GM12878 (cell line): Measurements from ENCODE around the gene PDRG1. TPM values are rescaled to one million over a fixed set of nuclear protein-coding genes. Genes with fewer than 3 reads are reported as not detected.

Experiments
- ATAC-seq: fragments of 200-7000 bp; cut with Tn5 transposase; 3 replicates; pipeline ENCODE4 v1.9.1; 2020; ENCODE audit warnings: mild to moderate bottlenecking, moderate library complexity
- BruUV-seq: library from RNA; stranded (reverse); fragments of 400-500 nt; replicated peaks from 2 replicates; lab custom pipeline; 2021; lab: Mats Ljungman, UMichigan
- CTCF ChIA-PET: fragments of 300-600 bp; sonication (Branson Sonifier 250); formaldehyde crosslinking; extraction: SDS; loops from one replicate; lab custom pipeline; 2021; ENCODE audit warnings: inconsistent platforms; lab: Yijun Ruan, JAX
- POLR2A ChIA-PET: fragments of 350-600 bp; formaldehyde crosslinking; extraction: SDS; loops from one replicate; lab custom pipeline; 2021; ENCODE audit warnings: inconsistent platforms; lab: Charles Lee
- RAD21 ChIA-PET: fragments of 300-600 bp; sonication (Branson Sonifier 250); formaldehyde crosslinking; loops from one replicate; lab custom pipeline; 2023; ENCODE audit warnings: antibody characterized with exemption; ENCODE audit not compliant: unreplicated experiment; lab: Charles Lee
- SMC1A ChIA-PET: fragments of 300-600 bp; sonication (Branson Sonifier 250); formaldehyde crosslinking; loops from one replicate; lab custom pipeline; 2023; ENCODE audit not compliant: unreplicated experiment, uncharacterized antibody; lab: Charles Lee
- DNase-seq: peaks from one replicate; pipeline ENCODE4 v3.0.0-alpha.2; 2011; ENCODE audit warnings: low read depth, low spot score
- FAIRE-seq: peaks from 3 replicates; lab custom pipeline; 2011; peaks lifted over from hg19 to GRCh38; lab: Jason Lieb, UNC
- H2AFZ ChIP-seq: 2 replicates; pipeline ENCODE4 v1.6.0; 2011; ENCODE audit warnings: low read depth, low read length, control low read depth; ENCODE audit not compliant: control insufficient read depth
- H3K27ac ChIP-seq: 2 replicates; pipeline ENCODE4 v1.5.1; 2011; ENCODE audit warnings: control low read depth; ENCODE audit not compliant: control insufficient read depth, insufficient read depth
- H3K27me3 ChIP-seq, 2 experiments: replicated peaks in 1 of 2; 2 replicates each; pipeline versions ENCODE4 v1.6.0 to v1.6.1; 2011; ENCODE audit warnings: low read length in 1 of 2; ENCODE audit not compliant: control insufficient read depth in 2 of 2, insufficient read depth in 2 of 2
- H3K36me3 ChIP-seq, 2 experiments: 2 replicates each; pipeline ENCODE4 v1.5.1; 2011; ENCODE audit warnings: low read length in 1 of 2; ENCODE audit not compliant: control insufficient read depth in 2 of 2, insufficient read depth in 2 of 2
- H3K4me1 ChIP-seq: 2 replicates; pipeline ENCODE4 v1.6.1; 2011; ENCODE audit warnings: mild to moderate bottlenecking, low read length, moderate library complexity, mixed read lengths; ENCODE audit not compliant: control insufficient read depth, insufficient read depth
- H3K4me2 ChIP-seq: 2 replicates; pipeline ENCODE4 v1.6.0; 2011; ENCODE audit warnings: control low read depth; ENCODE audit not compliant: control insufficient read depth, insufficient read depth
- H3K4me3 ChIP-seq: fragments of 200-600 bp; sonication (generic); 2 replicates; pipeline ENCODE4 v1.5.1; 2016
- H3K79me2 ChIP-seq: 2 replicates; pipeline ENCODE4 v1.6.0; 2011; ENCODE audit warnings: low read length; ENCODE audit not compliant: control insufficient read depth, insufficient read depth
- H3K9ac ChIP-seq: 2 replicates; pipeline ENCODE4 v1.8.0; 2011; ENCODE audit warnings: low read length, control low read depth, mixed read lengths; ENCODE audit not compliant: control insufficient read depth, insufficient read depth
- H3K9me3 ChIP-seq: replicated peaks from 3 replicates; pipeline ENCODE4 v1.5.1; 2011; ENCODE audit warnings: mild to moderate bottlenecking, low read length; ENCODE audit not compliant: control insufficient read depth, insufficient read depth
- H4K20me1 ChIP-seq: 2 replicates; pipeline ENCODE4 v1.6.0; 2011; ENCODE audit not compliant: control insufficient read depth, insufficient read depth
- BACH1 ChIP-seq: fragments of 450-650 bp; IDR thresholded peaks from 2 replicates; pipeline ENCODE4 v1.6.1; 2017; ENCODE audit warnings: mild to moderate bottlenecking, borderline replicate concordance
- CTCF ChIP-seq, 3 experiments: IDR thresholded peaks in 2 of 3; conservative IDR thresholded peaks in 1 of 3; 2 replicates each; pipeline ENCODE4 v1.5.1; 2011; ENCODE audit warnings: low read depth in 3 of 3, low read length in 3 of 3, mild to moderate bottlenecking in 3 of 3, control low read depth in 2 of 3, moderate library complexity in 2 of 3, inconsistent platforms in 1 of 3, mixed read lengths in 1 of 3; ENCODE audit not compliant: control insufficient read depth in 2 of 3, insufficient read depth in 1 of 3; ENCODE audit errors: extremely low read depth in 1 of 3
- PML ChIP-seq: IDR thresholded peaks from 2 replicates; pipeline ENCODE4 v1.6.1; 2012; ENCODE audit warnings: low read length, inconsistent platforms
- PRDM15 ChIP-seq: fragments of 450-650 bp; formaldehyde crosslinking; IDR thresholded peaks from 2 replicates; pipeline ENCODE4 v1.4.0; 2020; ENCODE audit warnings: mild to moderate bottlenecking, moderate library complexity
- SKIL ChIP-seq: fragments of 450-650 bp; IDR thresholded peaks from 2 replicates; pipeline ENCODE4 v1.6.1; 2017; ENCODE audit warnings: mild to moderate bottlenecking, low read depth, inconsistent platforms; ENCODE audit not compliant: poor library complexity, severe bottlenecking
- SMAD1 ChIP-seq: fragments of 450-650 bp; IDR thresholded peaks from 2 replicates; pipeline ENCODE4 v1.6.1; 2018; ENCODE audit warnings: mild to moderate bottlenecking, low read depth; ENCODE audit not compliant: partially characterized antibody
- SMARCA5 ChIP-seq: fragments of 450-650 bp; IDR thresholded peaks from 2 replicates; pipeline ENCODE4 v1.6.1; 2017; ENCODE audit warnings: mild to moderate bottlenecking
- STAT3 ChIP-seq: IDR thresholded peaks from 2 replicates; pipeline ENCODE4 v1.6.1; 2011; ENCODE audit warnings: low read depth, low read length, improper control_type of control experiment
- YY1 ChIP-seq: IDR thresholded peaks from 2 replicates; pipeline ENCODE4 v1.6.1; 2011; ENCODE audit warnings: low read depth, mild to moderate bottlenecking, low read length
- ZBED1 ChIP-seq: IDR thresholded peaks from 2 replicates; pipeline ENCODE4 v1.6.1; 2016; ENCODE audit warnings: borderline replicate concordance
- ZBTB33 ChIP-seq: fragments of 450-650 bp; IDR thresholded peaks from 2 replicates; pipeline ENCODE4 v1.6.1; 2017; ENCODE audit warnings: mild to moderate bottlenecking
- WGBS: methylation state at CpG from one replicate; pipeline ENCODE4 v1.1.6; 2016; ENCODE audit warnings: low lambda C conversion rate; ENCODE audit not compliant: insufficient replicate concordance, insufficient coverage; ENCODE audit errors: missing lambda C conversion rate; 5-methylcytosine and 5-hydroxymethylcytosine counted together
- in situ Hi-C: fragments of 300-500 bp; cut with MboI; formaldehyde crosslinking; loops from 9 replicates; pipeline ENCODE4 v1.14.3; 2018; ENCODE audit warnings: mixed read lengths
- intact Hi-C: fragments of 100-400 bp; cut with micrococcal nuclease; formaldehyde crosslinking; loops from one replicate; pipeline ENCODE4 v1.14.2; 2022; ENCODE audit not compliant: unreplicated experiment
- polyA plus RNA-seq, 11 experiments: library from polyadenylated mRNA; depleted of rRNA in 4 of 11; unstranded in 6 of 11; stranded (reverse) in 5 of 11; fragments of >200 nt; fragmentation: Nextera tagmentation in 4 of 11; fragmentation: Illumina TruSeq in 1 of 11; extraction: Ambion mirVana in 4 of 11; extraction: Trizol in 1 of 11; gene quantifications; 1 replicate in 1 of 11; 2 replicates in 10 of 11; pipeline versions ENCODE4 v1.2.1 to v1.2.3, GENCODE V29; 2011 to 2016; ENCODE audit warnings: inconsistent platforms in 2 of 11, missing spikeins in 2 of 11, low read depth in 1 of 11
- total RNA-seq, 4 experiments: library from RNA; depleted of rRNA in 3 of 4; stranded (reverse); fragments of >200 nt in 3 of 4; fragmentation: Illumina TruSeq in 1 of 4; extraction: Trizol in 1 of 4; gene quantifications; 2 replicates each; pipeline versions ENCODE4 v1.2.1 to v1.2.3, GENCODE V29; 2013 to 2021

PDRG1 gene
- total and polyA plus RNA-seq, 10 of the 15 experiments (the other 5 are each of a cell fraction or from before 2014, with no cell fraction given): 11.1 to 55.8 (median 23.3) TPM

- H3K27ac ChIP-seq: no peak overlapping the region
- no peak for ATAC-seq
- BruUV-seq: no TSS peak
These were observed 24.0 kb upstream of the PDRG1 start for GRCh38 chr20:31975874-31976273.

More at GRCh38 chr20:31975874-31976273, 24.0 kb upstream of the PDRG1 start:
- Histone ChIP-seq H4K20me1 (no peaks in the 10 kb centered on the region), H3K27me3 (peaks cover 0 to 6% of the 10 kb centered on the region in 2 experiments; a peak in 2 of 4 replicates), H3K9me3 (no peaks in the 10 kb centered on the region), H3K4me2 (no peak overlapping the region), H2AFZ (no peak overlapping the region), H3K9ac (no peak overlapping the region), H3K79me2 (no peaks in the 10 kb centered on the region), H3K4me1 (no peaks in the 10 kb centered on the region), H3K4me3 (no peak overlapping the region), H3K36me3 (no peaks in the 10 kb centered on the region)
- RAD21 ChIA-PET: interaction anchor here (1.1 kb wide), 1 partner anchor 54 kb away, joined by 3 read pairs; no protein-coding TSS in a partner anchor
- intact Hi-C loops (no loop called here), in situ Hi-C loops (no loop called here)
- TF ChIP-seq SKIL (no peak), SMAD1 (no peak), PRDM15 (CRISPR knock-in tag) (no peak), YY1 (no peak), STAT3 (no peak), BACH1 (no peak), SMARCA5 (no peak), ZBED1 (no peak), CTCF (IDR thresholded peaks at IDR 0.05 in 2 of 3, conservative IDR thresholded peaks at IDR 0.05 in 1 of 3; ENCODE audit: control insufficient read depth in 2 of 3, extremely low read depth in 1 of 3, insufficient read depth in 1 of 3, low read depth in 3 of 3, low read length in 3 of 3) (no peak), ZBTB33 (no peak), PML (no peak)
- POLR2A ChIA-PET: interaction anchor here (0.5 kb wide), 1 partner anchor 218 kb away, joined by 3 read pairs; no protein-coding TSS in a partner anchor
- SMC1A ChIA-PET: no interaction called here
- DNase-seq: no peak
- CTCF ChIA-PET: interaction anchor here (1.0 to 1.6 kb wide), 2 partner anchors 122 to 123 kb away, joined by 3 to 4 read pairs; no protein-coding TSS in a partner anchor
- 0% methylated on average over 2 of the region's 2 CpGs for WGBS
- FAIRE-seq: no peak
